Stomach (tissue), 4 donors: ENCODE data around the gene RWDD2A.

ENCODE experiments used
- CTCF ChIP-seq, 7 experiments: fragments of 450-650 bp in 4 of 7; fragments of 200-600 bp in 3 of 7; sonication (generic) in 3 of 7; IDR thresholded peaks; one replicate each; pipeline ENCODE4 v1.5.1; 2016 to 2019; ENCODE audit warnings: antibody characterized with exemption in 7 of 7, control low read depth in 2 of 7, mild to moderate bottlenecking in 1 of 7
- EP300 ChIP-seq: sonication (generic); formaldehyde crosslinking; IDR thresholded peaks from one replicate; pipeline ENCODE4 v1.6.1; 2017; ENCODE audit warnings: antibody characterized with exemption
- POLR2A ChIP-seq, 4 donors: fragments of 450-650 bp; IDR thresholded peaks; one replicate each; pipeline ENCODE4 v1.6.1; 2016; ENCODE audit warnings: antibody characterized with exemption in 4 of 4, control low read depth in 2 of 4, mild to moderate bottlenecking in 1 of 4, moderate library complexity in 1 of 4

- no peak for TF ChIP-seq CTCF (IDR thresholded peaks at IDR 0.05)
- no peak for TF ChIP-seq POLR2A (IDR thresholded peaks at IDR 0.05)
- no peak for TF ChIP-seq EP300
Measured at GRCh38 chr6:83218646-83219045, 25.5 kb downstream of the RWDD2A start.
